H1 (cell line): ENCODE data around the gene OR6C4. TPM values are rescaled to one million over a fixed set of nuclear protein-coding genes. Genes with fewer than 3 reads are reported as not detected.

Experiments used
- CTCF ChIA-PET: fragments of 300-600 bp; sonication (Branson Sonifier 250); formaldehyde crosslinking; loops from one replicate; lab custom pipeline; 2021; ENCODE audit not compliant: partially characterized antibody; lab: Charles Lee
- POLR2A ChIA-PET: fragments of 300-600 bp; sonication (Branson Sonifier 250); formaldehyde crosslinking; loops from one replicate; lab custom pipeline; 2021; ENCODE audit warnings: inconsistent platforms; ENCODE audit not compliant: partially characterized antibody; lab: Charles Lee
- DNase-seq, 2 experiments: peaks; one replicate each; pipeline versions ENCODE4 v3.0.0 to v3.0.0-alpha.2; 2010 to 2022; ENCODE audit warnings: low spot score in 2 of 2, low read depth in 1 of 2, mixed read lengths in 1 of 2
- FAIRE-seq: peaks from 2 replicates; lab custom pipeline; 2011; peaks lifted over from hg19 to GRCh38; lab: Jason Lieb, UNC
- H2AFZ ChIP-seq: 2 replicates; pipeline ENCODE4 v1.8.1; 2012; ENCODE audit warnings: low read length, inconsistent platforms
- H2AK5ac ChIP-seq: 2 replicates; pipeline ENCODE4 v1.6.1; 2013; ENCODE audit warnings: low read depth, low read length
- H2BK120ac ChIP-seq: replicated peaks from 2 replicates; pipeline ENCODE3; 2013; ENCODE audit warnings: low read depth, low read length, inconsistent platforms
- H2BK12ac ChIP-seq: 2 replicates; pipeline ENCODE4 v1.6.1; 2013; ENCODE audit warnings: low read depth, low read length
- H2BK15ac ChIP-seq: 2 replicates; pipeline ENCODE4 v1.6.1; 2013; ENCODE audit warnings: low read length
- H2BK20ac ChIP-seq: 2 replicates; pipeline ENCODE4 v1.6.1; 2013; ENCODE audit warnings: low read length
- H2BK5ac ChIP-seq: 2 replicates; pipeline ENCODE4 v1.6.1; 2013; ENCODE audit warnings: low read depth, low read length
- H3K14ac ChIP-seq: 2 replicates; pipeline ENCODE4 v1.6.1; 2013; ENCODE audit warnings: inconsistent platforms; ENCODE audit not compliant: insufficient read length
- H3K18ac ChIP-seq: 2 replicates; pipeline ENCODE4 v1.6.1; 2013; ENCODE audit warnings: low read length; ENCODE audit errors: extremely low read depth
- H3K23ac ChIP-seq: 2 replicates; pipeline ENCODE4 v1.6.1; 2013; ENCODE audit warnings: inconsistent platforms; ENCODE audit not compliant: insufficient read length
- H3K23me2 ChIP-seq: 2 replicates; pipeline ENCODE4 v1.6.1; 2013; ENCODE audit warnings: low read depth, low read length
- H3K27ac ChIP-seq: 2 replicates; pipeline ENCODE4 v1.6.1; 2011; ENCODE audit warnings: low read depth, low read length, inconsistent platforms
- H3K27me3 ChIP-seq, 4 experiments: replicated peaks in 1 of 4; 1 replicate in 1 of 4; 2 replicates in 3 of 4; pipeline versions ENCODE4 v1.6.1 to v1.8.1; 2011 to 2013; ENCODE audit warnings: low read length in 3 of 4, mild to moderate bottlenecking in 3 of 4, inconsistent platforms in 2 of 4, mixed read lengths in 2 of 4, moderate library complexity in 1 of 4; ENCODE audit not compliant: control insufficient read depth in 3 of 4, insufficient read depth in 3 of 4; ENCODE audit errors: extremely low read depth in 1 of 4
- H3K36me3 ChIP-seq, 4 experiments: 2 replicates each; pipeline versions ENCODE4 v1.6.1 to v1.8.1; 2011 to 2013; ENCODE audit warnings: mild to moderate bottlenecking in 4 of 4, low read length in 3 of 4, moderate library complexity in 2 of 4, control low read depth in 1 of 4, inconsistent platforms in 1 of 4; ENCODE audit not compliant: insufficient read depth in 4 of 4, control insufficient read depth in 2 of 4
- H3K4ac ChIP-seq: replicated peaks from 2 replicates; pipeline ENCODE3; 2013; ENCODE audit warnings: low read length, low read depth, mixed read lengths, inconsistent platforms; ENCODE audit not compliant: insufficient read length
- H3K4me1 ChIP-seq, 4 experiments: replicated peaks in 1 of 4; 1 replicate in 1 of 4; 2 replicates in 3 of 4; pipeline versions ENCODE4 v1.6.1 to v1.8.1; 2011 to 2013; ENCODE audit warnings: low read length in 3 of 4, inconsistent platforms in 2 of 4, mixed read lengths in 1 of 4; ENCODE audit not compliant: insufficient read depth in 4 of 4, control insufficient read depth in 3 of 4
- H3K4me2 ChIP-seq, 2 experiments: 2 replicates each; pipeline versions ENCODE4 v1.6.1 to v1.8.1; 2011 to 2013; ENCODE audit warnings: low read depth in 2 of 2, low read length in 2 of 2, control low read depth in 1 of 2, inconsistent platforms in 1 of 2, mild to moderate bottlenecking in 1 of 2; ENCODE audit not compliant: insufficient read depth in 1 of 2
- H3K4me3 ChIP-seq, 4 experiments: fragments of 200-600, 300-600 bp in 1 of 4; sonication (generic), shearing (Covaris generic), sonication (Bioruptor Twin) in 1 of 4; 2 replicates each; pipeline versions ENCODE4 v1.5.1 to v1.8.1; 2011 to 2016; ENCODE audit warnings: low read length in 4 of 4, low read depth in 3 of 4, control low read depth in 2 of 4, inconsistent platforms in 2 of 4, mild to moderate bottlenecking in 2 of 4, mixed read lengths in 1 of 4, moderate library complexity in 1 of 4; ENCODE audit not compliant: insufficient read depth in 2 of 4; ENCODE audit errors: extremely low read depth in 1 of 4
- H3K56ac ChIP-seq: replicated peaks from 2 replicates; pipeline ENCODE3; 2013; ENCODE audit warnings: low read depth, mild to moderate bottlenecking, mixed read lengths, low read length, inconsistent platforms; ENCODE audit not compliant: insufficient read length
- H3K79me1 ChIP-seq: 2 replicates; pipeline ENCODE4 v1.6.1; 2013; ENCODE audit warnings: low read depth, low read length, control low read depth
- H3K79me2 ChIP-seq, 2 experiments: 2 replicates each; pipeline versions ENCODE4 v1.6.1 to v1.8.1; 2012 to 2013; ENCODE audit warnings: low read length in 2 of 2, mild to moderate bottlenecking in 2 of 2, inconsistent platforms in 1 of 2; ENCODE audit not compliant: insufficient read depth in 2 of 2, control insufficient read depth in 1 of 2
- H3K9ac ChIP-seq, 4 experiments: replicated peaks in 1 of 4; 1 replicate in 1 of 4; 2 replicates in 3 of 4; pipeline versions ENCODE4 v1.6.1 to v1.8.1; 2011 to 2013; ENCODE audit warnings: low read depth in 3 of 4, low read length in 3 of 4, control low read depth in 2 of 4, mild to moderate bottlenecking in 2 of 4, moderate library complexity in 2 of 4, inconsistent platforms in 1 of 4; ENCODE audit errors: extremely low read depth in 1 of 4
- H3K9me3 ChIP-seq, 2 experiments: 2 replicates each; pipeline versions ENCODE4 v1.6.1 to v1.8.1; 2012 to 2013; ENCODE audit warnings: mild to moderate bottlenecking in 2 of 2, moderate library complexity in 2 of 2, control low read depth in 1 of 2, inconsistent platforms in 1 of 2, low read depth in 1 of 2, low read length in 1 of 2, mixed read lengths in 1 of 2; ENCODE audit not compliant: insufficient read depth in 2 of 2
- H4K20me1 ChIP-seq, 2 experiments: replicated peaks in 1 of 2; 2 replicates each; pipeline versions ENCODE3 to v1.8.1; 2011 to 2013; ENCODE audit warnings: inconsistent platforms in 2 of 2, low read length in 2 of 2, mild to moderate bottlenecking in 1 of 2; ENCODE audit not compliant: insufficient read depth in 2 of 2, control insufficient read depth in 1 of 2
- H4K5ac ChIP-seq: 2 replicates; pipeline ENCODE4 v1.6.1; 2013; ENCODE audit warnings: low read length, low read depth, mixed read lengths, inconsistent platforms; ENCODE audit not compliant: insufficient read length
- H4K8ac ChIP-seq: 2 replicates; pipeline ENCODE4 v1.8.0; 2013; ENCODE audit warnings: mild to moderate bottlenecking, moderate library complexity, low read length, inconsistent platforms; ENCODE audit not compliant: insufficient read depth; ENCODE audit errors: extremely low read depth
- H4K91ac ChIP-seq: replicated peaks from 2 replicates; pipeline ENCODE3; 2013; ENCODE audit warnings: low read length, mixed read lengths, inconsistent platforms; ENCODE audit not compliant: insufficient read length
- CTCF ChIP-seq, 3 experiments: IDR thresholded peaks; 1 replicate in 2 of 3; 2 replicates in 1 of 3; pipeline versions ENCODE4 v1.5.1 to v1.6.1; 2011; ENCODE audit warnings: low read length in 3 of 3, mild to moderate bottlenecking in 3 of 3, inconsistent platforms in 2 of 3, low read depth in 1 of 3, moderate library complexity in 1 of 3; ENCODE audit not compliant: insufficient read depth in 1 of 3; ENCODE audit errors: control extremely low read depth in 1 of 3
- RAD21 ChIP-seq, 2 experiments: IDR thresholded peaks in 1 of 2; conservative IDR thresholded peaks in 1 of 2; 2 replicates each; pipeline ENCODE4 v1.6.1; 2011; ENCODE audit warnings: low read depth in 2 of 2, low read length in 2 of 2, improper control_type of control experiment in 1 of 2, inconsistent platforms in 1 of 2, mild to moderate bottlenecking in 1 of 2, moderate library complexity in 1 of 2
- ZNF274 ChIP-seq: IDR thresholded peaks from 2 replicates; pipeline ENCODE4 v1.7.0; 2012; ENCODE audit warnings: low read length, borderline replicate concordance; ENCODE audit errors: extremely low read depth
- WGBS, 2 experiments: shearing (Covaris generic) in 1 of 2; methylation state at CpG; one replicate each; pipeline versions ENCODE4 v1.1.6 to v1.1.7; 2013 to 2015; ENCODE audit warnings: low lambda C conversion rate in 2 of 2, mixed read lengths in 2 of 2, inconsistent platforms in 1 of 2, low coverage in 1 of 2, missing lambda C conversion rate in 1 of 2; ENCODE audit not compliant: insufficient replicate concordance in 2 of 2, insufficient coverage in 1 of 2, insufficient read length in 1 of 2; ENCODE audit errors: extremely low coverage in 1 of 2, missing lambda C conversion rate in 1 of 2; 5-methylcytosine and 5-hydroxymethylcytosine counted together
- polyA plus RNA-seq, 7 experiments: library from polyadenylated mRNA; depleted of rRNA in 3 of 7; stranded (reverse) in 5 of 7; unstranded in 2 of 7; fragments of >200 nt in 5 of 7; fragments of 200-250 nt in 2 of 7; gene quantifications; 1 replicate in 5 of 7; 2 replicates in 1 of 7; 4 replicates in 1 of 7; pipeline versions ENCODE4 v1.2.1 to v1.2.3, GENCODE V29; 2011 to 2013; ENCODE audit warnings: missing spikeins in 2 of 7, mixed read lengths in 2 of 7
- total RNA-seq: library from RNA; stranded (reverse); fragmentation: NEBNext Ultra II Directional; extraction: Animal tissue kit (Norgen Biotek cat#: 25700); gene quantifications from 2 replicates; pipeline ENCODE4 v1.2.1, GENCODE V29; 2021

Gene OR6C4
- total and polyA plus RNA-seq, 2 of the 8 experiments (the other 6 are each of a cell fraction or from before 2014, with no cell fraction given), result not detected

- Histone ChIP-seq H3K4ac (no peak overlapping the region), H3K36me3 (no peaks in the 10 kb centered on the region), H2BK120ac (no peak overlapping the region), H2BK20ac (no peak overlapping the region), H3K23ac (no peak overlapping the region), H2BK15ac (no peak overlapping the region), H3K56ac (no peak overlapping the region), H3K4me3 (no peak overlapping the region), H3K4me1 (no peaks in the 10 kb centered on the region), H3K9me3 (peaks cover 0 to 4% of the 10 kb centered on the region in 2 experiments; a peak in 1 of 4 replicates), H4K20me1 (no peaks in the 10 kb centered on the region), H4K91ac (no peak overlapping the region), H3K27ac (no peak overlapping the region), H2AFZ (no peak overlapping the region), H4K8ac (no peak overlapping the region), H3K27me3 (no peaks in the 10 kb centered on the region), H3K18ac (no peak overlapping the region), H3K14ac (no peak overlapping the region), H4K5ac (no peak overlapping the region), H3K4me2 (no peak overlapping the region), H2BK12ac (no peak overlapping the region), H3K79me1 (no peaks in the 10 kb centered on the region), H2BK5ac (no peak overlapping the region), H3K79me2 (no peaks in the 10 kb centered on the region), H2AK5ac (no peak overlapping the region), H3K23me2 (no peaks in the 10 kb centered on the region), H3K9ac (no peak overlapping the region)
- DNase-seq, result no peak
- ChIA-PET POLR2A (no interaction called here), CTCF (interaction anchor here (0.7 to 1.8 kb wide), 7 partner anchors 9 to 179 kb away, joined by 3 to 5 read pairs (median 3); no protein-coding TSS in a partner anchor)
- TF ChIP-seq ZNF274 (no peak), CTCF (IDR thresholded peaks at IDR 0.05; ENCODE audit: control extremely low read depth in 1 of 3, insufficient read depth in 1 of 3, low read depth in 1 of 3, low read length in 3 of 3) (peak in 2 of 3 experiments; percentile 18 to 39; a peak in 2 of 4 replicates), RAD21 (IDR thresholded peaks at IDR 0.05 in 1 of 2, conservative IDR thresholded peaks at IDR 0.05 in 1 of 2; ENCODE audit: low read depth in 2 of 2, low read length in 2 of 2) (peak in 1 of 2 experiments; percentile 25; a peak in 3 of 4 replicates)
- no peak for FAIRE-seq
- WGBS, 2 experiments, result 85% methylated on average over 1 of the region's 1 CpG; no CpG with 5 or more reads in 1 of the 2 experiments
These were observed 33.7 kb upstream of the OR6C4 start for GRCh38 chr12:55515696-55516095.
